ENCODE data around the gene HLCS.
A peak's percentile ranks its signal among the peaks of the same experiment; 100 is the strongest.
"Not testable (repeated sequence)": the region's sequence is repeated elsewhere in the genome, so short reads cannot be mapped to it uniquely, and the experiment has no call there.

Gene HLCS

GRCh38 chr21:36966066-36966820 lies at the start of gene HLCS:
HLCS (minus strand) TSS chr21:36966669; CDS start chr21:36966638, 31 bp downstream.
- peak; percentile 74 for DNase-seq

DNA sequence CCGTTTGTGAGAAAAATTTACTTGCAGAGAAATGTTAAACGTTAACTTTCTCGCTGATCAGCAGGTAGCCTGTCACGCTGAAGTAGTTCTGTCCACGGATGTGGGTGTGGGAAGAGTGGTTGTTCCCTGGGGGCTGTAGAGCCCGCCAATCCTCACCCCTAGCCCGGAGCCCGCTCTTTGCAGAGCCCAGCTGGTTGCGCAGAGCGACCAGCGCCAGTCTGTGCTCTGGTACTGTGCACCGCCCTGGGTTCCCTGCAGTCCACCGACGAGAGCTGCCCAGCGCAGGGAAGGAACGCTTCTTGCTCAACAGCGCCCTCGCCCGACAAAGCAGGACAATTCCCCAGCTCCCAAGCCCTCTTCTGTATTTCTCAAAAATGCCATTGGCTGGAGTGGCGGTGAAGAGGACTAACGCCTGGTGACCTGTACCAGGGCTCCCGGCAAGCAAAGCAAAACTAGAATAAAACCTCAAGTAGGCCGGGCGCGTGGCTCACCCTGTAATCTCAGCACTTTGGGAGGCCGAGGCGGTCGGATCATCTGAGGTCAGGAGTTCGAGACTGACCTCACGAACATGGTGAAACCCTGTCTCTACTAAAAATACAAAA lies 43.4 kb upstream of the HLCS start:
- DNase-seq, result peak; percentile 80

DNA sequence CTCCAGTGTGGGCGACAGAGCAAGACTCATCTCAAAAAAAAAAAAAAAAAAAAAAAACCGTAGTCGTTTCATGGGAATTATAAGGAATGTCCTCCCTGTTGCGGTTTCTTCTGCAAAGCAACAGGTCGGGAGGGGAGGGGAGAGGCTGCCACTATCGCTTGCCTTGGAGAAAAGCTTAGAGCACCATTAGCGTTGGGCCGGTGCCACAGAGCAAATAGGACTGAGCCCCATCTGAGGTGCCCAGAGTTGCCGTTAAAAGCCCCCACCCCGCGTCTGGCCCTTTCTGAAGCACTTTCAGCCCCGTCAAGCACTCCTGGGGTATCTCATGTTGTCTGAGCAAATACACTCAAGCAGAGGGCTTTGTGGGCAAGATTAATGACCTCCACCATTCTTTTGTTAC lies 42.3 kb upstream of the HLCS start:
- no peak for DNase-seq

GRCh38 chr21:37006486-37007291 lies 40.2 kb upstream of the HLCS start, which contains the start of gene RIPPLY3:
RIPPLY3 (plus strand) TSS chr21:37006702; CDS start chr21:37006773, 71 bp downstream.
- DNase-seq, result peak; percentile 27

DNA sequence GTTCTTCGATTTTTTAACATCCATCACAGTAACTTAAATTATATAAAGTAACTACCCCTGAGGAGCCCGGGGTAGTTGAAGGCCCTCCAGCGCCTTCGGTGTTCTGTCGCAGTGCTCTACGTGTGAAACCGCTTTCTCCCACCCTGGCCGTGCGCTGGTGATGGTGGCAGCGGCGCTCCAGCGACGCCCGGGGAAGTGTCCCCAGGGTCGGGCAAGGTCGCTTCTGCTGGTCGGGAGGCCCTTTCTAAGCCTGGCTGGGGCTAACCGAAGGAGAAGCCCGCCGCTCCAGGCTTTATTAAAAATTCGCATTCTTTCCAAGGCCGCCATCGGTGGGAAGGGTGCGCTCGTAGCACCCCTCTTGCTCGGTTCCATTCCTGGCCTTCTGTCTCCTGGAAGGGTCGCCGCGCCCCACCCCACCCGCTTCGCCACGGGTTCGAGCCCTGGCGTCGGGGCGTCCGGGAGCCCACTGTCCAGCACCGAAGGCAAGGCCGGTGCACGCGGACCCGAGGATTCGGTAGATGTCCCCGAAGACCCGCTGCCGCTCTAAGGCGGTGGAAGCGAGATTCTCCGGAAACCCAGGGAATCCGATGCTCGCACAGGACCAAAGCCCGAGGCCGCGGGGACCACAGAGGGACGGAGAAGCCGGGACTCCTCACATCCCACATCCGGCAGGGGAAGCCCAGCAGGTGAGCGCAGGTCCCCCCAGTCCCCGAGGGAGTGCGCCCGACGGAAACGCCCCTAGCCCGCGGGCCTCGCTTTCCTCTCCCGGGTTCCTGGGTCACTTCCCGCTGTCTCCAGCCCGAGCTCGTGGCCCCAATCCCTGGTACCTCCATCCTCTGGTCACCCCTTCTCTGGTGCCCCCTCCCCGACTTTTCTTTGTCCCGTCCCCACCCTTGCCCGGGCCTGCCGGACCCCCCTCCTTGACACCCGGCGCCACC lies 39.3 kb upstream of the HLCS start:
- DNase-seq, result no peak

- DNase-seq, result not testable (repeated sequence)
Observed at GRCh38 chr21:37003917-37004316, 37.4 kb upstream of the HLCS start.

DNA sequence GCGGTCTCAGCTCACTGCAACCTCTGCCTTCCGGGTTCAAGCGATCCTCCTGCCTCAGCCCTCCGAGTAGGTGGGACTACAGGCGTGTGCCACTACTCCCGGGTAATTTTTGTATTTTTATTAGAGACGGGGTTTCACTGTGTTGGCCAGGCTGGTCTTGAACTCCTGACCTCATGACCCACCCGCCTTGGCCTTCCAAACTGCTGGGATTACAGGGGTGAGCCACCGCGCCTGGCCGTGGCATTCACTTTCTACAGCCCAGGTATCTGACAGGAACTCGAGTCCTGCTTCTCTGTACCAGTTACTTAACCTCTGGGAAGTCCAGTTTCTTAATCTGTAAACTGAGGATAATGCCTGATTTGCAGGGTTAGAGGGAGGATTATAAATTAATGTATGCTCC lies 36.4 kb upstream of the HLCS start:
- DNase-seq, result not testable (repeated sequence)

DNA sequence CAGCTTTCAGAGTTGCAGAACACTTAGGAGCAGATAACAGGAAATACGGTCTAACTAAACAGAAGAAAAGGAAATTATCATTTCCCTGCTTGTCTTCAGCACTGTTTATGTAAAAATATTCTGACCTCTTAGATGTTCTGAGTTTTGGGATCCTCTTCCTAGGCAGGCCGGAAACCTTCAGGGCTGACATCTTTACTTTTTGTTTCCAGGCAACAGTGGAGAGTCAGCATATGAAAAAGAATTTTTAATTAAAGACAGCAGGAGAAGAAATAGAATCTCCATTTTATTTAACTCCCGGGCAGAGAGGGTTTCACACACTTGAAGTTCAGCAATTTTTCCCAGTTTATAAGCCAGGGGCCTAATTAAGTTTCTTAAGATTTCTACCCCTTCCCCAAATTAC lies 35.0 kb upstream of the HLCS start:
- DNase-seq, result no peak

DNA sequence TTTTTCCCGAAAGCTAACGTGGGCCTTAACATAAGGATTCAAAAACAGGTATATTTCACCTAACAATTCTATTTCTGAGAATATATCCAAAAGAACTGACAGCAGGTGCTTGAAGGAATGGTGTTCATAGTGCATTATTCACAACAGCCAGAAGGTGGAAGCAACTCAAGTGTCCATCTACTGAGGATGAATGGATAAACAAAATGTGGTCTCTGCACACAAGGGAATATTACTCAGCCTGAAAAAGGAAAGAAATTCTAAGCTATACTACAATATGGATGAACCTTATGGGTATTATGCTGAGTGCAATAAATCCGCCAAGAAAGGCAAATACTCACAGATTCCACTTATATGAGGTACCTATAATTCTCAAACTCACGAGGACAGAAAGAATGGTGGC lies 33.9 kb upstream of the HLCS start:
- no peak for DNase-seq

DNA sequence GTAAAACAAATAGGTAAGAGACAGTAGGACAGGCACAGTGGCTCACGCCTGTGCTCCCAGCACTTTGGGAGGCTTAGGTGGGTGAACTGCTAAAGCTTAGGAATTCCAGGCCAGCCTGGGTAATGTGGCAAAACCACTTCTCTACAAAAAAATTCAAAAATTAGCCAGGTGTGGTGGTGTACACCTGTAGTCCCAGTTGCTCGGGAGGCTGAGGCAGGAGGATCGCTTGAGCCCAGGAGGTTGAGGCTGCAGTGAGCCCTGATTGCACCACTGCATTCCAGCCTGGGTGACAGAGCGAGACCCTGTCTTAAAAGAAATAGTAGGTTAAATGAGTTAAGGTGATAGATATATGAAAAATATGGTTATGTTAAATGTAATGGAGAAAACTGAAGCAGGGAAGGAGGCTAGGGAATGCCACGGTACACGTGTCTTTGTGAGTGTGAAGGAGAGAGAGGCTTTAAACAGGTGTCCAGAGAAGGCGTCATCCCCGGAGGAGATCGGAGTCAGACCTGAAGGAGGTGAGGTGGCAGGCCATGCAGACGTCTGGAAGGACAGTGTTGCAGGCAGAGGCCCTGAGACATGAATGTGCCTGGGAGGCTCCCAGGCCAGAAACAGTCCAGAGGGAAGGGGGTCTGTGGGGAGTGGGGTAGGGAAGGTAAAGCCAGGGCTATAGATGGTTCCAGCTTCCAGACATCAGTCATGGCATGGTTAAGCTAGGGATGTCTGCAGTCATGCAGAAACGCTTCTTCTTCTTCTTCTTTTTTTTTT lies 32.8 kb upstream of the HLCS start:
- DNase-seq, result no peak

DNA sequence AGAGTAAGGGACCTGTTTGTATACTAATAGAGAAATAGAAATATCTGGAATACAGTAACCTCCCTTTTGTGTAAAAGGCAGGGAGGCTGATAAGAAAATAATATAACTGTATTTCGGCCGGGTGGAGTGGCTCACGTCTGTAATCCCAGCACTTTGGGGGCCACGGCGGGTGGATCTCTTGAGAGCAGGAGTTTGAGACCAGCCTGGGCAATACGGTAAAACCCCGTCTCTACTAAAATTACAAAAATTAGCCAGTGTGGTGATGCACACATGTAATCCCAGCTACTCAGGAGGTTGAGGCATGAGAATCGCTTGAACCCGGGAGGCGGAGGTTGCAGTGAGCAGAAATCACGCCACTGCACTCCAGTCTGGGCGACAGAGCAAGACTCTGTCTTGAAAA lies 28.8 kb upstream of the HLCS start:
- DNase-seq, result not testable (repeated sequence)

DNA sequence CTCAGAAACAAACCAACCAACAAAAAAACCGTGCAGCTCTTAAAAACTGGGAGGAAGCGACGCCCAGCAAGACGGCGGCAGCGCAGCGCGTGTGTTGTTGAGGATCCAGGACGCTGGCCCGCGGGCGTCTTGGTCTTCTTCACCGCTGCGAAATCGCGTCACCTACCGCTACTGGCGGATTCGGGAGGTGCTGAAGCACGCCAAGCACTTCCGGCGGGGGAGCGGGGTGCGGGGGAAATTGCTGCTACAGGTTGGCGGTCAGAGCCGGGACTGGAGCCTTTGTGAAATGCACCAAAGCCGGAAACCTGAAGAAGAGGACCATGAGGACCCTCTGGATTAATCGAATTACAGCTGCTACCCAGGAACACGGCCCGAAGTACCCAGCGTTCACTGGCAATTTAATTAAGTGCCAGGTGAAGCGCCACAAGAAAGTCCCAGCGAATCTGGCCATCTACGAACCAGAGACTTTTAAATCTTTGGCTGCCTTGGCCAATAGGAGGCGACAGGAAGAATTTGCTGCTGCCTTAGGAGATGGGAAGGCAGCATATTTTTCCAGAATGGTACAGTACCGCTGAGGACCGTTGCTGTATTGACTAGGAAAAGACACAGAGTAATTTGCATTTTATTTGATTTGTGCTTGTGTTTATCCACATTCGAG lies 28.2 kb upstream of the HLCS start:
- DNase-seq, result peak; percentile 34

- no peak for DNase-seq
Observed at GRCh38 chr21:36992671-36993070, 26.2 kb upstream of the HLCS start.

DNA sequence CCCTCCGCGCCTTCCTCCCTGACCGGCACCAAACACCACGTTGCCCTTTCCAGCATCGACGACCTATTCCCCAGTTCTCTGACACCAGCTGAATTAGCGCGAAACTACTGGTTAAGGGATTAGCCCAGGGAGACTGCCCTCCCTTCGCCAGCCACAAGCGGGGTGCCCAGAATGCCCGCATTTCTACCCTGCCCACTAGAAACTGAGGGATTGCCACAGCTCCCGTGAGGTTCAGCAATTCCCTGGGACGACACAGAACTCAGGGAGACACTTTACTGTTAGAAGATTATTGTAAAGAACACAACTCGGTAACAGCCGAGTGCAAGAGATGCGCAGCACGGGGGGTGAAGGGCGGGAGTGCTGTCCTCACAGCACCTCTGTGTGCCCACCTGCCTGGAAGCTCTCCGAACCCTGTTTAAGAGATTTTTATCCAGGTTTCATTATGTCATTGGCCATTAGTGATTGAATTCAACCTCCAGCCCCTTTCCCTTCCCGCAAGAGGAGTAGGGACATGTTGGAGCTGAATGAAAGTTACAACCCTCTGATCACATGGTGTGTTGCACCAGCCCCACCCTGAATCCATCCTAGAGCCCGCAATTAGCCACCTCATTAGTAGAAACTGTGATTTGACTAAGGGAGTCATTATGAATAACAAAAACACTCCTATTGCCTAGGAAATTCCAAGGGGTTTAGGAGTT lies 24.2 kb upstream of the HLCS start:
- DNase-seq, result no peak

GRCh38 chr21:36989699-36990507 lies 23.4 kb upstream of the HLCS start:
- peak; percentile 87 for DNase-seq

DNA sequence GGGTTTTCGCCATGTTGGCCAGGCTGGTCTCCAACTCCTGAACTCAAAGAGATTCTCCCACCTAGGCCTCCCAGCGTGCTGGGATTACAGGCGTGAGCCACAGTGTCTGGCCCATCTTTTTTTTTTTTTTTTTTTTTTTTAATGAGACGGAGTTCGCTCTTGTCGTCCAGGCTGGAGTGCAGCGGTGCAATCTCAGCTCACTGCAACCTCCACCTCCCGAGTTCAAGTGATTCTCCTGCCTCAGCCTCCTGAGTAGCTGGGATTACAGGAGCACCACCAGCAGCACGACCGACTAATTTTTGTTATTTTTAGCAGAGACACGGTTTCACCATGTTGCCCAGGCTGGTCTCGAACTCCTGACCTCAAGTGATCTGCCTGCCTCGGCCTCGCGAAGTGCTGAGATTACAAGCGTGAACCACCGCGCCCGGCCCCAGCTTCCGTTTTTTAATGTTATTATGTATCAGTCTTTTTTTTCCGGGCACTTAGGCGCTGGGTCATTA lies 22.8 kb upstream of the HLCS start:
- not testable (repeated sequence) for DNase-seq

DNA sequence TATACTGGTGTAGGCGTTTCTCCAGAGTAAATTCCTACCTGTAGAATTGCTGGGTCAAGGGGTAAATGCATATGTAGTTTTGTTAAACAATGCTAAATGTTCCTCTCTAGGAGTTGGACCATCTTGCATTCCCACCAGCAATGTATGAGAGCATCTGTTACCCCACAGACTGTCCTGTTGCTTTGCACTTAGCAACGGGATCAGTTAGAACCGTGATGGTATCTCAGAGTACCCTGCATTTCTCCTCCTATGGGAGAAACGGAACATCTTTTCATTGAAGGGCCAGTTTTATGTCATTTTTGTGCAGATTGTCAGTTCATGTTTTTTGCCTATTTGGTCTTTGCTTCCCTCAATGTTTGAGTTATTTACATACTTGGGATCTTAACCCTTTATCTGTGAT lies 22.1 kb upstream of the HLCS start:
- no peak for DNase-seq

DNA sequence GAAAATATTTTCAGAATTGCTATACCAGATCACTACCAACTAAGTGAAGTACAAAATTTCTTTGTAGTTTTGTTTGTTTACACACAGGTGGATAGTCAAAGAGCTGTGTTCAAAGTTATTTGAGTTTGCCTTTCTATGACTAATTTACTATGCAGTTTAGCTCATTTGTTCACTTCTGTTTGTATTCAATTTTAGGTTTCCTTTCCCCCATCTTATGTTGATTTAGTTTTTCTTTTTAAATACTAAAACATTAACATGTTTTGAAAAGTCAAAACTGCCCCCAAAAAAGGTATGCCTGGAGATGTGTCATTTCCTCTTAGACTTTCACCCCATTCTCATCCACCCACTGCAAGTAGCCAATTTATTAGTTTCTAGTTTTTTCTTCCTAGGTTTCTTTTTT lies 21.4 kb upstream of the HLCS start:
- DNase-seq, result no peak
